ENCODE measurements around the gene STAB1. TPM values are rescaled to one million over a fixed set of nuclear protein-coding genes. Genes with fewer than 3 reads are reported as not detected.

The STAB1 gene
- total RNA-seq, 1 donor from 2014 or later = 6.3 TPM

DNA sequence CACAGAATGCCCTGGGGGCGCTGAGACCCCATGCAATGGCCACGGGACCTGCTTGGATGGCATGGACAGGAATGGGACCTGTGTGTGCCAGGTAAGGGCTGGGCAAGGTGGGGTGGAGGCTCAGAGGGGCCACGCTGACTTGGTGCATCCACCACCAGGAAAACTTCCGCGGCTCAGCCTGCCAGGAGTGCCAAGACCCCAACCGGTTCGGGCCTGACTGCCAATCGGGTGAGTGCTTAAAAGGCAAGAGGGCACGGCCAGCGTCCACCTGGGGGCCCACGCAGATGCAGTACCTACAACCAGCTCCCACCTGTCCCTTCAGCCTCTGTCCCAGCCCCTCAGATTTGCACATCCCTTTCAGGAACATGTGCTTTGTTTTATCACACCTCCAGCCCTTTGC lies 6.9 kb downstream of the STAB1 start:
- no peak overlapping the region for H3K27ac Mint-ChIP-seq (ENCODE audit: unreplicated experiment)
- no peak for DNase-seq
- H3K36me3 Mint-ChIP-seq (ENCODE audit: unreplicated experiment) = no peaks in the 10 kb centered on the region
- peaks cover 1% of the 10 kb centered on the region for H3K9me3 Mint-ChIP-seq (ENCODE audit: unreplicated experiment)
- H3K27me3 Mint-ChIP-seq (ENCODE audit: unreplicated experiment) = peaks cover 8% of the 10 kb centered on the region
- peaks cover 11% of the 10 kb centered on the region for H3K4me1 Mint-ChIP-seq (ENCODE audit: low read depth, unreplicated experiment)
- TF ChIP-seq, protein P1, sequence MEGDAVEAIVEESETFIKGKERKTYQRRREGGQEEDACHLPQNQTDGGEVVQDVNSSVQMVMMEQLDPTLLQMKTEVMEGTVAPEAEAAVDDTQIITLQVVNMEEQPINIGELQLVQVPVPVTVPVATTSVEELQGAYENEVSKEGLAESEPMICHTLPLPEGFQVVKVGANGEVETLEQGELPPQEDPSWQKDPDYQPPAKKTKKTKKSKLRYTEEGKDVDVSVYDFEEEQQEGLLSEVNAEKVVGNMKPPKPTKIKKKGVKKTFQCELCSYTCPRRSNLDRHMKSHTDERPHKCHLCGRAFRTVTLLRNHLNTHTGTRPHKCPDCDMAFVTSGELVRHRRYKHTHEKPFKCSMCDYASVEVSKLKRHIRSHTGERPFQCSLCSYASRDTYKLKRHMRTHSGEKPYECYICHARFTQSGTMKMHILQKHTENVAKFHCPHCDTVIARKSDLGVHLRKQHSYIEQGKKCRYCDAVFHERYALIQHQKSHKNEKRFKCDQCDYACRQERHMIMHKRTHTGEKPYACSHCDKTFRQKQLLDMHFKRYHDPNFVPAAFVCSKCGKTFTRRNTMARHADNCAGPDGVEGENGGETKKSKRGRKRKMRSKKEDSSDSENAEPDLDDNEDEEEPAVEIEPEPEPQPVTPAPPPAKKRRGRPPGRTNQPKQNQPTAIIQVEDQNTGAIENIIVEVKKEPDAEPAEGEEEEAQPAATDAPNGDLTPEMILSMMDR (IDR thresholded peaks at IDR 0.05; ENCODE audit: partially characterized antibody, unreplicated experiment) = no peak
- H3K4me3 Mint-ChIP-seq (ENCODE audit: unreplicated experiment) = no peak overlapping the region

DNA sequence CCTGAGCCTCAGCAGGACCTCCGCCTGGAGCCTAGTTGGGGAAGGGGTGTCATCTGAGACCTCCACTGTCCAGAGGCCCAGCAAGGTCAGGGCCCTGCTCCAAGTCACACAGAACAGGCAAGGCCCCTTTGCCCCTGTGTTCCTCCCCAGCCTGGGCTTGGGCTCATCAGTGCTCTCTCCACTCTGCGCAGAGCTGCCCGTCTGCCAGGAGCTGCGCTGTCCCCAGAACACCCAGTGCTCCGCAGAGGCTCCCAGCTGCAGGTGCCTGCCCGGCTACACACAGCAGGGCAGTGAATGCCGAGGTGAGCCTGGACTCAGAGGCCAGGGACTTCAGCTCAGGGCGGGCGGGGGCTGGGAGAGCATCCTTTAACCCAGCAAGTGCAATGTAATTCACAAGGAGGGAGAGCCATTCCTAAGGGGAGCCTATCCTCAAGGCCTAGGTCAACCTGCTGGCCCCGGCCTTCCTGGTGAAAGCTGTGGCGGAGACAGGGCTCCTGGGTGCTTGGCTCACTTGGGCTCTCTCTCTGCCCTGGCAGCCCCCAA lies 7.7 kb downstream of the STAB1 start:
- Mint-ChIP-seq H3K4me3 (ENCODE audit: unreplicated experiment) (no peak overlapping the region), H3K36me3 (ENCODE audit: unreplicated experiment) (no peaks in the 10 kb centered on the region), H3K27ac (ENCODE audit: unreplicated experiment) (no peak overlapping the region), H3K4me1 (ENCODE audit: low read depth, unreplicated experiment) (peaks cover 11% of the 10 kb centered on the region), H3K27me3 (ENCODE audit: unreplicated experiment) (peaks cover 11% of the 10 kb centered on the region), H3K9me3 (ENCODE audit: unreplicated experiment) (peaks cover 5% of the 10 kb centered on the region)
- TF ChIP-seq, protein P1 (IDR thresholded peaks at IDR 0.05; ENCODE audit: partially characterized antibody, unreplicated experiment) = no peak
- no peak for DNase-seq

DNA sequence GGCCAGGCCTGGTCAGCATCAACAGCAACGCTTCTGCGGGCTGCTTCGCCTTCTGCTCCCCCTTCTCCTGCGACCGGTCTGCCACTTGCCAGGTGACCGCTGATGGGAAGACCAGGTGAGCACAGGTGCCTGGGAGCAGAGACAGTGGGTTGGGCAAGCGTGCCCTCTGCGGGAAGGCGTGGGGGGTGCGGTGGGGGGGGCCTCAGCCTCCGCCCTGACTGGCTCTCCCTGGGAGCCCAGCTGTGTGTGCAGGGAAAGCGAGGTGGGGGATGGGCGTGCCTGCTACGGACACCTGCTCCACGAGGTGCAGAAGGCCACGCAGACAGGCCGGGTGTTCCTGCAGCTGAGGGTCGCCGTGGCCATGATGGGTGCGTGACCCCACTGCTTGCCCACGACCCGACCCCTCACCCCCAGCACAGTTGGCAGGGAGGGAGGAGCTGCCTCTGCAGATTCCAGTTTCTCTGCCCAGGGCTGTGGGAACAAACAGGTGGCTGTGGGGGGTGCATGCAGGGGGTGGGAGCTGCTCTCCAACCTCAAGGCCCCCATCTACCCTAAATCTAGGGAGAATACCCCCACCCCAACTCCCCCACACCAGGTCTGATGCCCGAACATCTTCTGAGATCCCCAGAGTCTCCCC lies 8.8 kb downstream of the STAB1 start:
- H3K4me1 Mint-ChIP-seq (ENCODE audit: low read depth, unreplicated experiment) = peaks cover 11% of the 10 kb centered on the region

DNA sequence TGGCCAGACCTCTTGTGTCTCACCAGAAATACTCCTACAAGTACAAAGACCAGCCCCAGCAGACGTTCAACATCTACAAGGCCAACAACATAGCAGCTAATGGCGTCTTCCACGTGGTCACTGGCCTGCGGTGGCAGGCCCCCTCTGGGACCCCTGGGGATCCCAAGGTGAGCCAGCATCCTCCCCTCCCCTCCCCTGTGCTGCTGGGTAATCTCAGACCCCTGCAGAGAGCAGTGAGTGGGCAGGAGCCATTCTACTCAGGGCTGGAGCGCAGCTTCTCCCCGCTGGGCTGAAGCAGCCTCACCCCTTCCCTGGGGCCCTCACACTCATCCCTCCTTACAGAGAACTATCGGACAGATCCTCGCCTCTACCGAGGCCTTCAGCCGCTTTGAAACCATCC lies 9.8 kb downstream of the STAB1 start:
- Mint-ChIP-seq H3K27me3 (ENCODE audit: unreplicated experiment) (peaks cover 12% of the 10 kb centered on the region), H3K27ac (ENCODE audit: unreplicated experiment) (no peak overlapping the region), H3K9me3 (ENCODE audit: unreplicated experiment) (peaks cover 5% of the 10 kb centered on the region), H3K36me3 (ENCODE audit: unreplicated experiment) (no peaks in the 10 kb centered on the region), H3K4me1 (ENCODE audit: low read depth, unreplicated experiment) (peaks cover 11% of the 10 kb centered on the region), H3K4me3 (ENCODE audit: unreplicated experiment) (no peak overlapping the region)
- no peak for DNase-seq
- TF ChIP-seq, protein P1 (IDR thresholded peaks at IDR 0.05; ENCODE audit: partially characterized antibody, unreplicated experiment) = no peak

More for the DNA sequence above, 8.8 kb downstream of the STAB1 start:
- Mint-ChIP-seq H3K4me3 (ENCODE audit: unreplicated experiment) (no peak overlapping the region), H3K36me3 (ENCODE audit: unreplicated experiment) (no peaks in the 10 kb centered on the region), H3K9me3 (ENCODE audit: unreplicated experiment) (peaks cover 5% of the 10 kb centered on the region), H3K27me3 (ENCODE audit: unreplicated experiment) (peaks cover 11% of the 10 kb centered on the region), H3K27ac (ENCODE audit: unreplicated experiment) (no peak overlapping the region)
- TF ChIP-seq, protein P1 (IDR thresholded peaks at IDR 0.05; ENCODE audit: partially characterized antibody, unreplicated experiment) = no peak
- DNase-seq = no peak

DNA sequence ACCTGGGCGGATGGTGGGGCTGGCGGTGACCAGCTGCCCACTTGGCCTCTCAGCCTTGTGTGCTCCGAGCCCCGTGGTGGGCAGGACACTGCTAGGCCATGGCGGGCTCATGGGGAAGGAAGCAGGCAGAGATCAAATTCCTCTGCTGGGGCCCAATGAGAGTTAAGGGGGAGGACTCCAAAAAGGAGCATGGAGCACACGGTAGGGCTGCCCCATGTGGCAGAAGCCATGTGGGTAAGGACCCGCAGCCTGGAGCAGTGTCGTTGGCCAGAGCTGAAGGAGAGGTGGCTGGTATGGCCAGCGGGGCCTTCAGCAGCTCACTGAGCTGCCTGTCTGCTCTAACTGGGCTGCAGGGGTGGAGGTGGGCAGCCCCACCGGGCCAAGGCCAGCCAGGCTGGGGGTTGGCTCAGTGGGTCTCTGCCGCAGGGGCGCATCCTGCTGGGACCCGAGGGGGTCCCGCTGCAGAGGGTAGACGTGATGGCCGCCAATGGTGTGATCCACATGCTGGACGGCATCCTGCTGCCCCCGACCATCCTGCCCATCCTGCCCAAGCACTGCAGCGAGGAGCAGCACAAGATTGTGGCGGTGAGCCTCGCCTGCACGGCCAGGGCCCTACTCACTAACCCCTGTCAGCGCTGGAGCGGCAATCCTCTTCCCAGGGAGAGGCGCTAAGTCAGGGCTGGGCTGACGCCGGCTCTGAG lies 11.3 kb downstream of the STAB1 start:
- no peak overlapping the region for H3K4me3 Mint-ChIP-seq (ENCODE audit: unreplicated experiment)
- peaks cover 11% of the 10 kb centered on the region for H3K27me3 Mint-ChIP-seq (ENCODE audit: unreplicated experiment)
- TF ChIP-seq, protein P1 (IDR thresholded peaks at IDR 0.05; ENCODE audit: partially characterized antibody, unreplicated experiment) = no peak
- no peak overlapping the region for H3K27ac Mint-ChIP-seq (ENCODE audit: unreplicated experiment)
- H3K36me3 Mint-ChIP-seq (ENCODE audit: unreplicated experiment) = no peaks in the 10 kb centered on the region
- H3K4me1 Mint-ChIP-seq (ENCODE audit: low read depth, unreplicated experiment) = peaks cover 1% of the 10 kb centered on the region
- DNase-seq = no peak
- peaks cover 5% of the 10 kb centered on the region for H3K9me3 Mint-ChIP-seq (ENCODE audit: unreplicated experiment)
